Measurements from ENCODE around the gene SSTR3. TPM values are rescaled to one million over a fixed set of nuclear protein-coding genes. Genes with fewer than 3 reads are reported as not detected.
"Not testable (repeated sequence)": the region's sequence is repeated elsewhere in the genome, so short reads cannot be mapped to it uniquely, and the experiment has no call there.

The SSTR3 gene
- total RNA-seq, 1 experiment from 2014 or later: not detected

DNA sequence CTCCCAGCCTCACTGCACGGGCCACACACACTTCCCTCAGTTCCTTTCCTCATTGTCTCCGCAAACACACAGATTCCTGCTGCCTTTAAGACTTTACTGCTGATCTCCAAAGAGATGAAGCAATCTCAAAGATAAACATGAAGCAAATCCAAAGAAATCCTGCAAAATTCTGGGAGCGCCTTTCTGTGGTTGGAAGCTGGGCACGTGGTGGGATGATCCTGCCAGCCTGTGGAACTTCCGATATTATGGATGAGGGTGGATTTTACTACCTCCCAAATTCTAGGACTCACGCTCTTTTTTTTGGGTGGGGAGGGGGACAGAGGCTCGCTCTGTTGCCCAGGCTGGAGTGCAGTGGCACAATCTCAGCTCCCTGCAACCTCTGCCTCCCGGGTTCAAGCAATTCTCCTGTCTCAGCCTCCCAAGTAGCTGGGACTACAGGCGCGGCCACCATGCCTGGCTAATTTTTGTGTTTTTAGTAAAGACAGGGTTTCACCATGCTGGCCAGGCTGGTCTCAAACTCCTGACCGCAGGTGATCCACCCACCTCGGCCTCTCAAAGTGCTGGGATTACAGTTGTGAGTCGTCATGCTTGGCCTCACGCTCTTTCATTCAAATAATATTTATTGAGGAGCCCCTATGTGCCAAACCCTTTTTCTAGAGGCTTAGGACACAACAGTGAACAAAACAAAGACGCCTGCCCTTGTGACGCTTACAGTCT is 41.4 kb downstream of the SSTR3 start:
- DNase-seq (ENCODE audit: extremely low read depth, low read depth): not testable (repeated sequence)

DNA sequence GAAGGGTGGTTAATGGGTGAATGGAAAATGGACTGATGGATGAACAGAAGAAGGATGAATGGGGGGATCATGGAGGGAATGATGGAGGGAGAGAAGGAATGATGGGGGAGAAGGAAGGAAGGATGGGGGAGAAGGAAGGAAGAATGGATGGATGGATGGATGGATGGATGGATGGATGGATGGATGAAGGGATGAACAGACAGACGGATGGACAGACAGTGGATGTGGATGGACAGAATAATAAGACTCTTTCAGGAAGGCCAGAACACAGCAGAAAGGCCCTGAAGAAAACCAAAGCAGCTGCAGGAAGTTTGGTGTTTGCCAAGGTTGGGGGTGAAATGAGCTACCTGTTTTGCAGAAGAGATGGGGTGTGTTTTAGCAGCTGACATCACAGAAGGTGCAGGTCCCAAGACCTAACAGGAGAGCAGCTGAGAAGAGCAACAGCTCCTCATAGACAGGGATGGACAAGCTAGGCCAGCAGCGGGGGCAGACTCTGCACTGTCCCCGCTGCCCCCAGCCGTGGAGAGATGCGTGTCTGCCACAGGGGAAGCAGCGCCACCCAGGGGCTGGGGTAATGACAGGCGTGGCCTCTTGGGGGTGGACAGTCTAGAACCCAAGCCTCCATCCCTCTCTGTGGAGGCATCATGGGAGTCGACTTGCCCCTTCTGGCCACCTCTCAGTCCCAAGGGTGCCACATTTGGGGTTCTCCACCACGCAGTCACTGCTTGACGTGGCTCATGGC is 42.2 kb downstream of the SSTR3 start:
- no peak for DNase-seq (ENCODE audit: extremely low read depth, low read depth)

DNA sequence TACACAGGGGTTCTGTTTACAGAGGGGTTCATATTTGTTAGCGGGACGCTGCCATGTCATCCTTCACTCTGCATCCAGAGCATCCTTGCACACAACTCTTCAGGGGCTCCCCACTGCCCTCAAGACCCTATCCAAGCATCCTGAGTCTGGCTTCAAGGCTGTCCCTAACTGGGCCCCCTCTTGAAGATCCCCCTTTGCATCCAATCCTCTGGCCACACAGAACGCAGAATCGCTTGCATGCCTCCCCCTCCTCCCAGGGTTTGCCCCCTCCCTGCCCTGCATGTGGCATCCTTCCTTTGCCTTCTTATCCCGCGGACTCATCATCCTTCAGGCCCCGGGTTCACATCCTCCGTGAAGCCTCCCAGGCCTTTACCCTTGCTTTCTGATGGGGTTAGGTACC is 42.9 kb downstream of the SSTR3 start:
- DNase-seq (ENCODE audit: extremely low read depth, low read depth): no peak

DNA sequence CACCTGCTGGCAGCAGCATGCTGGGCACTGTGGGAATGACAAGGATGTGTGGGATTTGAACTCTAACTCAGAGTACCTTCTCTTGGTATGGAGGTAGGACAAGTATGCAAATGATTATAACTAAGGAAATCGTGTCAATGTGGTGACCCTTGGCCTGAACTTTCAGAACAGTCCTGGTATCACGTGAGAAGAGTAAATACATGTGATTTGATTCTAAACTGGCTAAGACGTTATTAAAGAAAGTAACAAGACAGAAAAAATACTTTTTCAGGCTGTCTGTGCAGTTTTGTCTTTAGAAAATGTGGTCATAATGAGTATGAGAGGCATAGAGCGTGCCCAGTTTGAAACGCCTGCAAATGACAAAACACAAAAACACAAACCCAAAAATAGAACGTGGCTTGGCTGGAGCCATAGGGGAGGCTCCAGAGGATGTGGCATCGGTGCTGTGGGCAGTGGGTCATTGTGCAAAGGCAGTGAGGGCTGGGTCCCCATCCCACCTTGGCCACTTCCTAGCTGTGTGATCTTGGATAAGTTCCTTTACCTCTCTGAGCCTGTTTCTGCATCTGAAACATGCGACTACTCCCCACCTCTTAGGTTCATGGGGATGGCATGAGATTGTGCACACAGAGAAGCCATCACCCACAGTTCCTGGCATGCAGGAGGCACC is 44.2 kb downstream of the SSTR3 start:
- no peak for DNase-seq (ENCODE audit: extremely low read depth, low read depth)

DNA sequence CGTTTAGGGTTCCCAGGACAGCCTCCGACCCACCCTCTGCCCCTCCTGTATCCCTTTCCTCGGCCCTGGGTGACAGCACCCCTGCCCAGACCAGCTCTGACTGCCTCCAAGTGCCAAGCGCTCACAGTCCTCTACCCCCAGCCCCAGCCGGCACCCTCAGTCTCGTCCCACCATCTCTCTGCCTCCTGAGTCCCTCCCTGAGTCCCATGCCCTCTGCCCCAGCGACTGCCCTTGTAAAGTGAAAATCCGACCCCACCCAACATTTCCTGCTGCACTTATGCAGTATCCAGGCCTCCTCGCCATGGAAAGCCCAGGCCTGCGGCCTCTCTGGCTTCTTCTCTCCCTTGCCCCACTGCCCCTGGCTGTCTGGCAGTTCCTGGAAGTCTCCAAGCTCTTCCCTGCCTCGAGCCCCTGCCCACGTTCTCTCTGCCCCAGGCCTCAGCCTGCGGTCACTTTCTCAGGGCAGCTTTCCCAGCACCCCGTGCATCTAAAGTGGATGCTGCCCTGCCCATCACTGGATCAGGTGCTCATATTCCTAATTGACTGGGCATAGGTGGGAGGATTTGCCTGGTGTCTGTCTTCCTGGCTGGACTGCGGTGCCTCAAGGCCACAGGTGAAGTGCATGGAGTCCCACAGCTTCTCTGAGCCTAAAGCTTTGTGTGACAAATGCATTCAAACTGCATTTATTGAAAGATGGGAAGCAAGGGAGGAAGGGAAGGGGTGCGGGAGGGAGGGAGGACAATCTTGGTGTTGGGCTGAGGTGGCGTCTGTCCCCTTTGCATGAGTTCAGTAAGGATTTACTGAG is 44.9 kb downstream of the SSTR3 start:
- no peak for DNase-seq (ENCODE audit: extremely low read depth, low read depth)

DNA sequence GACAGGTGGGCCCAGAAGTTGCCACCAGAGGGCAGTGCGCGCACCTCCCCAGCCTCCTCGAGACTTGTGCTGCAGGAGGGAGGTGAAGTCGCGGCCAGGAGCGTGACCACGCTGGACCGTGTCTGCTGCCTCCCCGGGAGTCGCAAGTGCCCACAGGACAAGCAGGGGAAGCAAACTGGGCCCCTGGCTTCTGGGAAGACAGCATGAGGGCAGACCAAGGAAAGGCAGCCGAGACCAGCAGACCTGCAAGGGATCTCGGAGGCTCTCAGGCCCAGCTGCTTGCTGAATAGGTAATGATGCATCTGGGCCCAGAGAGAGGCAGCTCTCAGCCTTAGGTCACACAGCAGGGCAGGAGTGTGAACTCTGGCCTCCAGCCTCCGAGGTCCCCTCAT is 45.6 kb downstream of the SSTR3 start:
- peak; percentile 62 for DNase-seq (ENCODE audit: extremely low read depth, low read depth)

DNA sequence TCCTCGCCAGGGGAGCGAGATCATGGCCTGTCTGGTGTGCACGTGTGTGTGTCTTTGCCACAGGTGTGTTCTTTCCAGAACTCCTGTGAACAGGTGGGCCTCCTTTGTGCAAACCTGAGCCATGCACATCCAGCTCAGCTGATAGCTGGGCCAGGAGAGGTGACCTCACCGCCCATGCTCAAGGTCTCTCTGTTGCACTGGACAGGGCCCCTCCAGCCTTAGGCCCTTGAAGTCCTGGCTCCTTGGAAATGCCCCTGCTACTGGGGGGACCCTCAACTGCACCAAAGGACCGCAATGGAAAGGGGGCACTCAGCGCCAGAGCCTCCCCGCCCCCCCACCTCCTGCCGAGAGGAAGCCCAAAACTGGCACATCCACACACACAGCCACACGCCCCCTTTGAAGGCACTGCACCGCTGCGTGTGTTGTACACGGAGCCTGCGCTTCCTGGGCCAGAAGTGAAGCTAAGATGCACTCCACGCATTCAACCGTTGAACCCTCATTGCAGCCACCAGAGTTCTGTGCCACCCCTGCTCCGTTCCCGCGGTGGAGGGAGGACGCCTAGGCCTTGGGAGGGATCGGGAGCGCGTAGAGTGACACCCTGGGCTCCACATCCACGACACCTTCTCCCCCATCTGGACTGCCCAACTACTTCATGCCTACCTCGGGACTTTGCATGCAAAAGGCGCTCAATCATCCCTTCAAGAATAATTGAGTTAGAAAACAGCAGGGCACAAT is 46.2 kb downstream of the SSTR3 start:
- no peak for DNase-seq (ENCODE audit: extremely low read depth, low read depth)

DNA sequence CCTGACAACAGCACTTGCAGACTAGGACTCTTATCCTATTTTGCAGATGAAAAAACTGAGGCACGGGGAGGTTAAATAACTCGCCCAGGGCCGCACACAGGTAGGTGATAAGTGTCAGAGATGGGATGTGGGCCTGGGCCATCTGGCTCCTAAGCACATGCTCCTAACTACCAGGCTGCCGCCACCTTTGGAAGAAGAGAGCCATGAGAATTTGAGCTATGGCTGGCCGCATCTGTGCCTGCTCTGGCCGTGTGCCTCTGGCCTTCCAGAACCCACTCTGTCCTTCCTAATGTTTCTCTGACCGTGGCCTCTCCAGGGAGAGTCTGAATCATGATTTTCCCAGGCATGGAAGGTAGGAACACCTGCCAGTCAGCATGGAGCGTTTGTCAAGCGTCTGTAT is 47.2 kb downstream of the SSTR3 start:
- DNase-seq (ENCODE audit: extremely low read depth, low read depth): no peak

DNA sequence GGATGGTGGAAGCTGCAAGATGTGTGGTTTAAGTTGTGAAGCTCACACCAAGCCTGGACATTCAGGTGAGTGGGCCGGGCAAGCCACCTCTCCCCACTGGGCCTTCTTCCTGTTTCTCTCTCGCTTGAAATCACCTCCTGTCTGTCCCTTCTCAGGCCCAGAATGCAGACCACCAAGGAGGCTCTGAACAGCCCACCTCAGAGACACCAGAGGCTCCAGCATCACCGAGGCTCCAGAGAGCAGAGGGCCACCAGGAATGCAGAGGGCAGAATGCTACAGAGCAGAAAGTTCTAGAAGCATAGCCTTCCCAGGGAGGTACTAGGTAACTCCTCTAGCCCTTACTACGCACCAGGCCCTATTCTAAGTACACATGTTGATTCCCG is 47.8 kb downstream of the SSTR3 start:
- no peak for DNase-seq (ENCODE audit: extremely low read depth, low read depth)

DNA sequence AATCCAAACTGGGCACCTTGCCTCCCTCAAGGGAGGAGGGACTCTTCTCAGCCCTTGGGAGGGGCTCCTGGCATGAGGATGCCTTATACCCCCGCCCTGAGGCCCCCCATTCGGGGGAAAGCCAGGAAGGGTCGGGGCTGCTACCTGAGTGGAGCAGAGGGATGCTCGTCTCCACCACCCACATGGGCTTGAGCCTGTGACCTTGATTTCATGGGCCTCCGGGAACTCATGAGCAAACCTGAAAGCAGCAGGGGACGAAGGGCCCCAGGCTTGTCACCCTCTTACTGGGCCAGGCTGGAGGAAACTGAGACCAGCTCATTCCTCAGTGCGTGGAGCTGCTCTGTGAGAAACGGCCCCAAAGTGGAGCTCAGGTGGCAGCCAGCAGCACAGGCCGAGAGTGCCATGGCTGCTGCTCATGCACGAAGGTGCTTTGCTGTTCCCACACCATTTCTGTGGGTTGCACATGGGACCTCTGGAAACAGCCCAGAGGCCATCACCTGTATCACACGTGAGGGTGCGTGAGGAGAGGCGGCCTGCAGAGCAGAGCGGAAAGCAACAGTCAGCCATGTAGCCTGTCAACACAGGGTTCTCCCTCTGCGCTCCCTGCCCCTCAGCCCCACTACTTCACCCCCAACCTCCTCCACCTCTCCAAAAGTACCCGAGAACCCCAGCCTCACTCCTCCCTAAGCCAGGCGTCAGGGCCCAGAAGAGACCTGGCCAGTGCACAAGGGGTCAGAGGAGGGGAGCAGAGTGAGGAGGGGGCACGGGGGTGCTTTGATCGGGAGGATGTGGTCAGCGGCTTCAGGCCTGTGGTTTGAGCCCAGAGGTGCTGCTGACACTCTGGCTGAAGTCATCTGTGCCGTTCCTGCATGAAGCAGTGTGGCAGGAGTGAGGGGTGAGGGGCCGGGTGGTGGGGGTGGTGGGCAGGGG is 48.4 kb downstream of the SSTR3 start:
- no peak for DNase-seq (ENCODE audit: extremely low read depth, low read depth)

DNA sequence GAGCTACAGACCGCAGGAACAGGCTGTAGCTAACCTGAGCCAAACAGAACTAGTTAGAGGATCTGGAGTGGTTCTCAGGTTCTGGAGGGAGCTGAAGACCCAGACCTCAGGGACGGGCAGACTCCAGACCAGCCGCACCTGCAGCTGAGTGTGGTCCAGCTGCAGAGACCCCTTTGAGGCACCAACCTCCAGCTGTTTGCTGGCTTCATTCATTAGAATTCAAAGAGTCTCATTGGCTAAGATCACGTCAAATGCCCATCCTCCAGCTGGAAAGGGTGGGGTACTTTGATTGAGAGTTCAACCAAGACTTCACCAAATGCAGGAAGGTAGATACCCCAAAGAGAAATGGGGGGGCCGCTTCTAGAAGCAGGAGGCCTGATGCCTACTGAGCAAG is 49.2 kb downstream of the SSTR3 start:
- no peak for DNase-seq (ENCODE audit: extremely low read depth, low read depth)

DNA sequence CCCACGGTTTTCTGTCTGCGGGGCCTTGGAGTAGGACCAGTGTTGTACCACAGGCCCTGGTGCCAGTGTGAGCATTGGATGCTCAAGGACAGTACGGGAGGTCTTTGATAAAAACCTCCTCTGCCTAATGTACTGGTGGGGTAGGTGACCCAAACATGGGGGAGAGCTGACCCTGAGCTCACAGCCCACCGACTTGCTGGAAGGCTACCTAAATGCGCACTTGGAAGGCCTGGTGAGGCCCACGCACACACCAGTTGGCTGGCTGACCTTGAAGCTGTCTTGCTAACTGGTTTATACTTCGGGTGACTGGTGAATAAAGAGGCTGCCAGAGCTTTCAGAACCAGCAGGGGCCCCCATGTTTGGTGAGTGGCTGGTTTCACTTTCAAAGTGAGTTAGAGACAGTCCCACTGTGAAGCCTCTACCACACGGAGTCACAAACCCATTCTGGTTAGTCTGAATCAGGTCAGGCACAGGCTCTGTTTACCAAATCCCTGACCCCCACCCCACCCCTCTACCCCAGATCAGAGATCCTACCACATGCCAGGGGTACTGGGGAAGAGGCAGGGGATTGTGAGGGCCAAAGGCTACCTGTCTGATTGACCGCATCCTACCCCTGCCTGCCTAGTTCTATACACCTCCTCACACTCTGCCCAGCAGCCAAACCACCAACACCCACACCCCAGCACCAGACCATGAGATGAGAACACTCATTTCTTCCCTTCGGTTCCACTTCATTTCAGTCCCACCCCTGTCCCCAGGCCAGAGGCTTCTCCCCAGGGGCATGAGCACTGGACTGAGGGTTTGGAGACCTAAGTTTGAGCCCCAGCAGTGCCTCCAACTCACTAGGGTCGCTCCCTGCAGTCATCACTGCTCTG is 49.8 kb downstream of the SSTR3 start:
- no peak for DNase-seq (ENCODE audit: extremely low read depth, low read depth)

DNA sequence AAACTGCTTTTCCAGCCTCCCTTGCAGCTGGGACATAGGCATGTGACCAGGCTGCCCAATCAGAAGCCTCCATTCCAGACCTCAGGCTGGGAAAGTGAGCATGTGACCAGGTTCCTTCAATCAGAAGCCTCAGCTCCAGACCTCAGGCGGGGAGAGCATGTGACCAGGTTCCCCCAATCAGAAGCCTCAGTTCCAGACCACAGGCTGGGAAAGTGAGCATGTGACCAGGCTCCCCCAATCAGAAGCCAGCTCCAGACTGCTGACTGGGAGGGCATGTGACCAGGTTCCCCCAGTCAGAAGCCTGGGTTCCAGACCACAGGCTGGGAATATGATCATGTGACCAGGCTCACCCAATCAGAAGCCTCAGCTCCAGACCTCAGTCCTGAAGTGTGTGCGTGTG is 50.8 kb downstream of the SSTR3 start:
- no peak for DNase-seq (ENCODE audit: extremely low read depth, low read depth)

DNA sequence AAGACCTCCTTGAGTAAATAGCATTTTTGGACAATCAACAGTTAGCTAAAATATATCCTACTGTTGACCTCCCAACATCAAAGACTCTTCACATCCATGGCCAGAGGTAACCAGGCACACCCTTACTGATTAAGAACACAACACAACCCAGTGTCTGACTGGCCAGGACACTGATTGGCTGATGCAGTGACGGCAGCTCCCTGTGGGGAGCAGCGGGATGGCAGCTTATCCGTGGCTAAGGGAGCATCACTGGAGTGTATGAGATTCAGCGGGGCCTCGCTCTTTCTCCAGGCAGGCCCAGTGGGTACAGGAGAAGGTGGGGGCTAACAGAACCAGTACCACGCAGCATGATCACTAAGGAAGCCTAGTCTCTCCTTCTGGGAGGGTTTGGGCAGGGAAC is 52.2 kb downstream of the SSTR3 start:
- no peak for DNase-seq (ENCODE audit: extremely low read depth, low read depth)

DNA sequence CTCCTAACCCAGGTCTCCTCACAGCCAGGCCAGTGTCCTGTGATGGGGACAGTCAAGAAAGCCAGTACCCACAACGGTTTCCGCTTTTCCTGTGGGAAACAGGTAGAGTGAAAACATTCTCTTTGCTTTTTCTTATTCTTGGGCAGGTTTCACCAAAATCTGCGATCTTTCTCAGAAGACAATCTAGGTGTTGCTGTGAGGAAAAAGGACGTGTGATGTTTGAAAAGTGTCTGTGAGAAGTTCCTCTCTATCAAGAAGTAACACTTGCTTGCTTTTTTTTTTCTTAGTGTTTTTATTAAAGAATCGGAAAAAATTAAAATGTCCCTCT is 53.4 kb downstream of the SSTR3 start:
- DNase-seq (ENCODE audit: extremely low read depth, low read depth): no peak

DNA sequence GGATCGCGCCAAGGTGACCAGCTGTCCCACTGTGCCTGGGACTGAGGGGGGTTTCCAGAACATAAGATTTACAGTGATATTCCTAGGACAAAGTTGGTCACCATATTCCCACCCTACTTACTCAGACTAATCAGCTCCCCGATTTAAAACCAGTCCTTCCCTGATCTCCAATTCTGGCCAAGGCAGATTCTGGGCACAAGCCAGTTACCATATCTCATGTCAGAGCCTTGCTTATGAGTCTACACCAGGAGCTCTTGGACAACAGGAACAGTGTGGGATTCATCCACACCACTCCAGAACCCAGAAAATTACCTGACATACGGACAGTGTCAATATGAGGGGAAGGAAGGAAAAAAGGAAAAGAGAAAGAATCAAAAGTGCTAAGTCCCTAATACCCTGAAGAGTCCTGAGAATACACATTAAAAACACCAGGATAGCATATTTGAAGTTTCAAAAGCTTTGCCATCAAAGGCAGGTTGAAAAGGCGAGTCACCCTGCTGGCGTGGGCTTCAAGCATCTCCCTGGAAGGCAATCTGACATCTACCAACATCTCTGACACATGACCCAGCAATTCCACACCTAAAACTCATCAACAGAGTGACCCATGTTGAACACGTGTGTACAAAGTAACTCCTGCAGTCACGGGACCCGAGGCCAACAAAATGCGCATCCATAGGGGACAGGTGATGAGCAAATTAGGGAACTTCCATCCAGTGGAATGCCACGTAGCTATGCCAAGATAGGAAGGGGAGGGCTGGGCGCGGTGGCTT is 54.6 kb downstream of the SSTR3 start:
- no peak for DNase-seq (ENCODE audit: extremely low read depth, low read depth)

DNA sequence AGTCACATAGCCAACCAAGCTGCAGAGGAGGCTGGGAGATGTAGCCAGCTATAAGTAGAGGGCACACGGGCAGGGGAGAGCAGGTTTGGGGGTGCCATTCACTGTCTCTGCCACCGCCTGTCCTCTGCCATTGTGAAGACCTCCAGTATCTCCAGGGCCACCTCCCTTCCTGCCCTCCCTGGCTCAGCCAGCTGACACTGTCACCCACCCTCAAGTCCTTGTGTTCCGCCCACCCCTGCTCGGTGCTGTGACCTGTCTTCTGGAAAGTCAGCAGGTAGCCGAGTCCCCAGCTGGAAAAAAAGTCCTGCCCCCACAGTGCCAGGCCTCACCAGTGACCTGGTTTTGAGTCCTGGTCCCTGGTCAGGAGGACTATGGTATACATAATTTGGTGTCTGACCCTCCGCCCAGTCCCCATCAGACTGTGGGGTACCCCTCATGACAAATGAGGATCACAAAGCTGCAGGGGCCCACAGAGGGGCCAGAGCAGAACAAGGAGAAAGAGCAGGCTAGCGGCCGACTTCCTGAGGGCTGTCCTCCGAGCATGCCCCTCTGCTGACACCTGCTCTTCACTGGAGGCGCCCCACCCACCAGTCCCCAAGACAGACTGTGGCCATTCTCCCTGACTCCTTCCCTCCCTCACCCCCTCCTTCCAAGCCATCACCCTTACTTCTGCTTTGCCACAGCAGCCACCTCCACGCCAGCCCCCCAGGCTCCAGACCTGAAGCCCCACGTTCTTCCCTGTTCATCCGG is 55.4 kb downstream of the SSTR3 start:
- no peak for DNase-seq (ENCODE audit: extremely low read depth, low read depth)

All from NCI-H460 (cell line).